IPS-11a (cell line): Measurements from ENCODE around the gene HOXA6.

Experiments used
- H3K4me3 ChIP-seq: one replicate; pipeline ENCODE4 v1.5.1; 2013; ENCODE audit warnings: low read depth, low read length, control low read depth

HOXA6 gene

DNA sequence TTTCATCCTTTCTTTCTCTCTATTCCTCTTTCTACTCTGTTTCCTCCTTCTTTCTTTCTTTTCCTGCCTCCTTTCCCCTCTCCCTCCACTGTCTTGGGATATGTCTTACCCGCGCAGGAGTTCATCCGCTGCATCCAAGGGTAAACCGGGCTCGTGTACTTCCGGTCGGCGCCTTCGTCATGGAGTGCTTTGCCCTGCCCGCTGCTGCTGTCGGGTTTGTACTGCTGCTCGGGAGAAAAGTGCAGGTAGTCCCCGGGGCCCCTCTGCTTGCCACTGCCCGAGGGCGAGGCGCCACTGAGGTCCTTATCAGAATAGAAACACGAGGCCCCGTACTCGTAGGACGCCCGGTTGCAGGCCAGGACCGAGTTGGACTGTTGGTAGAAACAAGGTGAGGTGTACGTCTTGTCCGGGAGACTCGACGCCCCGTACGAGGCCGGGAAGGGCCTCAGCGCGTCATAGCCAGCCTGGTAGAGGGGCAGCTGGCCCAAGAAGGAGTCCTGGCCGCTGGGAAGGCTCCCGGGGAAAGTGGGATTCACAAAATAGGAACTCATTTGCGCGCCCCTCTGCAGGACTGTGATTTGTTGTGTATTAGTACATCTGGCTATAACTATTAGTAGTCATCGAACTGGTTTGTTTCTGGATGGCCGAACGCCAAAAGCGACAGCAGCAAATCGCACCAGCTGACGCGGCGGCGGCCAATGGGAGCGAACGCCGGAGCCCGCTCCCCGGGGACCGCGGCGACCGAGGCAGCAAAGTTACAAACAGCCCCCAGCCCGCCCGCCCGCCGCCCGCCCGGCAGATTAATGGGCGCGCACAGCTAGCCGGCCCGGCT is at the start of gene HOXA6:
Gene HOXA6 (minus strand): TSS at position 576 of the 832 bp plus-strand sequence. CDS start 25 bp downstream, at position 551.
- H3K4me3 ChIP-seq = no peak within 1 kb of the TSS

- H3K4me3 ChIP-seq = no peak overlapping the region
Measured at GRCh38 chr7:27196287-27196767, 48.8 kb upstream of the HOXA6 start.

GRCh38 chr7:27194686-27195379 is 47.3 kb upstream of the HOXA6 start:
- no peak overlapping the region for H3K4me3 ChIP-seq

- H3K4me3 ChIP-seq = no peak overlapping the region
Measured at GRCh38 chr7:27194002-27194352, 46.4 kb upstream of the HOXA6 start.

DNA sequence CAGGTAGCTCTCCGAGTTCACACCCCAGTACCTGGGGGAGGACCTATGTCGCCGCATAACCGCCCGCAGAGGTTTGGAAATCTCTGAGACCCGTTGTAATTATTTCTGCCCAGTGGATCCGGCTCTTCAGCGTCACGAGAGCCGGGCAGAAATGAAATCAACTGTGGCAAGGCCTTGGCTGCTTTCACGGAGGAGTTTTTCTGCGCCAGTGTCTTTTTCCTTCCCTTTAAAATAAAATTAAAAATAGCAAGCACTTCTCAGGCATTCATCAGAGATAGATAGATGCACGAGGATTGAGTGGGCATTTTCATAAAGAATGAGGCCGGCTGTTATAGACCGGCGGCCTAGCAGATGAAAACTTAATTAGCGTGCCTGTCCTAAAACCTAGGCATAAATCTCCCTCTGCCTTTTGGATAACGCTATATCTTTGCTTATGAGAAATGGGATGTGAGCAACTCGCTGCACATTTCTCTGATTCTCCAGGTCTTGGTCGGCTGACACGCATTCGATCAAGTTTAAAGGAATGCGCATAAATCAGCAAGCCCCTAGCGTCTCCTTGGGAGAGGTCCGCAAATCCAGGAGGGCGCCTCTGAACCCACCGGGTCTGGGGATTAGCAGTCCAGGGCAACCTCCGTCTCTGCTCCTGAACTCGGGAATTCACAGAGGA is 45.9 kb upstream of the HOXA6 start:
- H3K4me3 ChIP-seq = no peak overlapping the region

DNA sequence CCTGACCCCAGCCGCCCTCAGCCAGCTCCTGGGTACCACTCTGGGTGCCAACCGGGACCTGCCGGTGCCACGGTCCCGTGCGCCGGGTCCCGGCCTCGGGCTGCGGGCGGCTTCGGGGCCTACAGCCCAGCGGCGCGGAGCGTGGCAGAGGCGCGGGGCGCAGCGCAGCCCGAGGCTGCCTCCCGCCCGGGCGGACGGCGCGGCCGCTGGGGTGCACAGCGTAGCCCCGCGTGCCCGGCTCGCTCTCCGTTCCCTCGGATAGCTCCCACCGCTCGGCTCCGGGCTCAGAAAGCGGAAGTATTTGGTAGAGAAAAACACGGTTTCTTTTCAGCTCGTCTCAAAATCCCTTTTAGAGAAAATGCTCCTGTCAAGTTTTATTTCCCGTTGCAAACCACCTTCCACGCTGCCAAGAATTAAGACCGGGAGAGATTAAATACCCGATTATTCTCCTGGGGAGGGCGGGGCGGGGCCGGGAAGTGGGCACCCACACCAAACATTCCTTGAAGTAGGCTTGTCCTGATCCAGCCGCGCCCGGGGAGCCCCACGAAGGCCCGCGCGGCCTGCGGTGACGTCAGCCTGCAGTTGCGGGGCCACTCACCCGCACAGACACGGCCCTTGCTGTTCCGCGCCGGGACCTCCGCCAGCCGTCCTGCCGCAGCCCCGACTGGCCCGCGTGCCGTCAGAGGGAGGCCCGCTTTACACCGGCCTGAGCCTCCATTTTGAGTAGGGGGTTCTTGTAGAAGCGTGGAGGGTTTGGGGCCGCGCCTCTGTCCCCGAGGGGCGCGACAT is 45.2 kb upstream of the HOXA6 start:
- H3K4me3 ChIP-seq = no peak overlapping the region

- H3K4me3 ChIP-seq = no peak overlapping the region
Measured at GRCh38 chr7:27191833-27192545, 44.4 kb upstream of the HOXA6 start.

GRCh38 chr7:27191161-27191731 is 43.7 kb upstream of the HOXA6 start:
- no peak overlapping the region for H3K4me3 ChIP-seq

DNA sequence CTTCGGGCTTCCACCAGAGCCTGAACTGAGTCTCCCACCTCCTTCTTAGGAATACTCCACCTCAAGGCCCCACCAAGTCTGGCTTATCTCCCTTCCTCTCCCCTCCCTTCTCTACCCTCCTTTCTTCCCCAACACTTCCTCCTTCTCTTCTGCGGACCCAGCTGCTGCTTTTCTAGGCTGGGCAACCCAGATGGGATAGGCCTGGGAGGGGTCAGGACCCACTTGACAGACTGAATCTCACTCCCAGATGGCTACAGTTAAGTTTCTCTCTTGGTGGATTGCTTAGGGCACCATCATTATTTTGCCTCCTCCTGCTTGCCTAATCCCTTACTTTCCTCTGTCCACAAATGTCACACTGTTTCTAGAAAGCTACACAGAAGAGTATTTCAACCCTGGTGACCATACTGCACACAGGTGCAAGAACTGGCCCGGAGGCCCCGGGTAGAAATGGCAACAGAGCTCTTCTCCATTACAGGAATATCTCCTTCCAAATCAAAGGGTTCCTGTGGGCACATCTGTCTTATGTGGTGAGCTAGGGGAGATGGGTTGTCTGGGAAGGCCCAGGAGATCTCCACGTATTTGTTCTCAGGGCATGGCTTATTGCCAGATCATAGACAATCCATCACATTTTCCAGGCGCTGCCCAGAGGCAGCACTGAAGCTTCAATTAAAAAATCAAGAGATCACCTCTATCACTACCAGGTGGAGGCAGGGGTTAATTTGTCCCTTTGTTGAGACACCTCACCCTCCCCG is 42.6 kb upstream of the HOXA6 start:
- H3K4me3 ChIP-seq = no peak overlapping the region

DNA sequence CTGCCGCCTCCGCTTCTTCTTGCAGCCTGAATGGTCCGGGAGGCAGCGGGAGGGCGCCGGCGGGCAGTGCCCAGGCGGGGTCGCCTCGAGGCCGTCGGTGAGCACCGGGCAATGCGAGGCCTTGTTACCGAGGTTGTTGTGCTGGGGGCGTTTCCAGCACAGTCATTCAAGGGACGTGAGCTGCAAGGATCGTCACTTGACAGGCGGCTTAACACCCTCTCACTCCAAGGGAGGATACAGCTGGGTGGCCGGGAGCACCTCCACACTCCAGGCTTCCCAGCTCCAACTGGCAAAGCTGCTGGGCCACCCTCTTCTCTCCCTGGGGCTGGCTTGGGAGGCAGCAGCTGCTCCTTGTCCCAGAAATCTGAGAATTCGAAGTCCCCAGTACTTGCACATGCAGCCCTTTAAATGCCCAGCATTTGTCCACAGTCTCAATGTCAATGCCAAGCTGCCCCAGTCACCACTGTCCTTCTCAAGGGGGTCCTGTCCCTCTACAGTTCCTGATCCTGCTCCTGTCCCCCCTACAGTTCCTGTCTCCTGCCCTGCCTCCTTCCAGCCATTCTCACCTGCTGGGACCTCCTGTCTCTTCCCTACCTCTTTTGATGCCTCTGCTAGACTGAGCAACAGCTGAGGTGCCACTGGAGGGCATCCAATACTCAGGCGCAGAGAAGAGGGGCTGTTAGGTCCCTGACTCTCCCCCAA is 41.9 kb upstream of the HOXA6 start:
- no peak overlapping the region for H3K4me3 ChIP-seq

DNA sequence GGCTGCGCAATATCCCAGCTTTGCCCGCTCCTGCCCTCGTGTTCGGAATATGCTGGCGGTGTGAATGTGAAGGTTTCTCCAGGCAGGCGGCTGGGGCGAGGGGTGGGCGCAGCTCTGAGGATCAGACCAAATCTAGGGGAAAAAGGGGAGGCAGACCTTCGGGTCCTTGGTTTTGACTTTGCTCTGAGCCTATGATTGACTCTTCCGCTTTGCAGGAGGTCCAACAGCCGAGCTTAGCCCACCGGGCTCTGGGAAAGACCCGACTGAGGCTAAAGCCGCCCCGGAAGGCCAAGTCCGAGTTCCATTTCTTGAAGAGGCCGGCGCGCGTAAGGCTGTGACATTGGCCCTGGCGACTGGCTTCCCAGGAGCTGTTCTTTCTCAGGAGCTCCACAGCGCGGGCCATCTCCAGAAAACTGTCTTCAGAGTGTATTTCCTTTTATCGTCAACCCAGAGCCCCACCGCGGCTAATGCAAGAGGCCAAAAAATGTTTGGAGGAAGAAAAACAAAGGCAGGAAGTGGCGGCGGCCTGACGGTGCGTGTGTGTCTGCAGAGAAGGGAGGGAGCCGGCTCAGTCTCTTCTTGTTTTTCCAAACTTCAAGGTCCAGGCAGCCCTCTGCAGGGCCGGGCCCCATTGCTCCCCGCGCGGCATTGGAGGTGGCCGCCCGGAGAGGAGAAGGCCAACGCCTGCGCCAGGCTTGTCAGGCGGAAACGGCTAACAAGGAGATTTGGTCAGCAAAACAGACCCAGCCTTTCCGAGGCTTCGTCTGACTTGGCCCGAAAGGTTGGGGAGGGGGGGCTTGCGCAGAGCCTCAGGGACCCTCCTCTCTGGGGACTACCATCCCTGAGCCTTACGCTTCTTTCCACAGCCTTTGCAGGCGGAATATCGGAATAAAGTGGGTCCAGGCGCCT is 41.1 kb upstream of the HOXA6 start:
- H3K4me3 ChIP-seq = no peak overlapping the region

- H3K4me3 ChIP-seq = no peak overlapping the region
Measured at GRCh38 chr7:27187475-27188385, 40.2 kb upstream of the HOXA6 start.

DNA sequence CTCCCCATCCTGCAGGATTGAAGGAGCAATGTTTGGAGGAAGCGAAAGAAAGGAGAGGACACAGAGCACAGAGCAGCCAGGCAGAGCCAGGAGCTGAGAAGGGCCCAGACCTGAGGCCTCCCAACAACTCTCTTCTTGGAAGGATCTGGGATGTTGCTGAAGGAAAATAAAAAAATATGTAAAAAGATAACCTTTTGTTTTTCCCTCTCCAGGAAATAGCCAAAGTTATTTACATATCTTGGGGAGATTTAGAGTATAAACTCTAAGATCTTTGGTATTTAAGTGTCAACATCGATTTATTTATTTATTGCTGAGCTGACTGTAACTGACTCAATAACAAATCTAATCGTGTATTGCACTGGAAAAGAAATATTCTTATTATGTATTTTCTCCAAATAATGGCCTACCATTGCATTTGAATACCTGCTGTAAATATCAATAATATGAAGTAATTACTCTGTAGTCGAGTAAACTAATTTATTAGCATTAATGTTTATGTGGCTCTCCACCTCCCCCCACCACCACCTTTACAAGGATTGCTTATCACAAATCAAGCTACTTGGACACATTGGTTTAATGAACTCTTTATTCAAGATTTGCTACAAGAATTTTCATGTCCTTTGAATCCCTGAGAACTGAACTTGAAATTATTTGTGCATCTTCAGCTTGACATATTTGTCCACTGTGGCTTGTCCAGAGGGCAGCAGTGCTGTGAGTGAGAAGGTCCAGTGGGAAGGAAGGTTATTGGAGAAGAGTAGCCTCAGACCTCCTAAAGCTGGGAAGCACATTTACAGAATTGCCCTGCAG is 39.3 kb upstream of the HOXA6 start:
- no peak overlapping the region for H3K4me3 ChIP-seq

GRCh38 chr7:27185854-27186667 is 38.5 kb upstream of the HOXA6 start:
- H3K4me3 ChIP-seq = no peak overlapping the region
